Measurements from ENCODE around the gene EXOC4.

- TF ChIP-seq, protein P1, sequence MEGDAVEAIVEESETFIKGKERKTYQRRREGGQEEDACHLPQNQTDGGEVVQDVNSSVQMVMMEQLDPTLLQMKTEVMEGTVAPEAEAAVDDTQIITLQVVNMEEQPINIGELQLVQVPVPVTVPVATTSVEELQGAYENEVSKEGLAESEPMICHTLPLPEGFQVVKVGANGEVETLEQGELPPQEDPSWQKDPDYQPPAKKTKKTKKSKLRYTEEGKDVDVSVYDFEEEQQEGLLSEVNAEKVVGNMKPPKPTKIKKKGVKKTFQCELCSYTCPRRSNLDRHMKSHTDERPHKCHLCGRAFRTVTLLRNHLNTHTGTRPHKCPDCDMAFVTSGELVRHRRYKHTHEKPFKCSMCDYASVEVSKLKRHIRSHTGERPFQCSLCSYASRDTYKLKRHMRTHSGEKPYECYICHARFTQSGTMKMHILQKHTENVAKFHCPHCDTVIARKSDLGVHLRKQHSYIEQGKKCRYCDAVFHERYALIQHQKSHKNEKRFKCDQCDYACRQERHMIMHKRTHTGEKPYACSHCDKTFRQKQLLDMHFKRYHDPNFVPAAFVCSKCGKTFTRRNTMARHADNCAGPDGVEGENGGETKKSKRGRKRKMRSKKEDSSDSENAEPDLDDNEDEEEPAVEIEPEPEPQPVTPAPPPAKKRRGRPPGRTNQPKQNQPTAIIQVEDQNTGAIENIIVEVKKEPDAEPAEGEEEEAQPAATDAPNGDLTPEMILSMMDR (IDR thresholded peaks at IDR 0.05; ENCODE audit: low read length) = no peak
- TF ChIP-seq EZH2 (IDR thresholded peaks at IDR 0.05; ENCODE audit: borderline replicate concordance, low read length) = no peak
Measured at GRCh38 chr7:133570321-133570720, 317.4 kb downstream of the EXOC4 start.

Measured in OCI-LY1 (cell line).